HTERT RPE-1 (cell line): ENCODE measurements around the gene RCSD1.

Source experiments
- in situ Hi-C: fragments of 300-500 bp; cut with MboI; formaldehyde crosslinking; loops from 4 replicates; pipeline ENCODE4 v1.14.3; 2020; ENCODE audit warnings: low sequenced_read_pairs

The RCSD1 gene

DNA sequence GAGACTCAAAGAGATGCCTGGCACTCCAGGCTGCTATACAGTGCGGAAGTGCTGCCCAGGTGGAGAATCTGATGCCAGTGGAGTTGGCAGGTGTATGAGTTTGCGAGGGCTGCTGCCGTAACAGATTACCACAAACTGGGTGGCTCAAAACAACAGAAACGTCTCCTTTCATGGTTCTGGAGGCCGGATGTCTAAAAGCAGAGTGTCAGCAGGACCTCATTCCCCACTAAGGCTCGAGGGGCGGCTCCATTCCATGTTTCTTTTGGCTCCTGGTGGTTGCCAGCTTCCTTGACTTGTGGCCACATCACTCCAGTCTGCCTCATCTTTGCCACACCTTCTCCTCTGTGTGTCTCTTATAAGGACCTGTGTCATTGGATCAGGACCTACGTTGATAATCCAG is 10.0 kb downstream of the RCSD1 start:
- in situ Hi-C loops, result no loop called here

DNA sequence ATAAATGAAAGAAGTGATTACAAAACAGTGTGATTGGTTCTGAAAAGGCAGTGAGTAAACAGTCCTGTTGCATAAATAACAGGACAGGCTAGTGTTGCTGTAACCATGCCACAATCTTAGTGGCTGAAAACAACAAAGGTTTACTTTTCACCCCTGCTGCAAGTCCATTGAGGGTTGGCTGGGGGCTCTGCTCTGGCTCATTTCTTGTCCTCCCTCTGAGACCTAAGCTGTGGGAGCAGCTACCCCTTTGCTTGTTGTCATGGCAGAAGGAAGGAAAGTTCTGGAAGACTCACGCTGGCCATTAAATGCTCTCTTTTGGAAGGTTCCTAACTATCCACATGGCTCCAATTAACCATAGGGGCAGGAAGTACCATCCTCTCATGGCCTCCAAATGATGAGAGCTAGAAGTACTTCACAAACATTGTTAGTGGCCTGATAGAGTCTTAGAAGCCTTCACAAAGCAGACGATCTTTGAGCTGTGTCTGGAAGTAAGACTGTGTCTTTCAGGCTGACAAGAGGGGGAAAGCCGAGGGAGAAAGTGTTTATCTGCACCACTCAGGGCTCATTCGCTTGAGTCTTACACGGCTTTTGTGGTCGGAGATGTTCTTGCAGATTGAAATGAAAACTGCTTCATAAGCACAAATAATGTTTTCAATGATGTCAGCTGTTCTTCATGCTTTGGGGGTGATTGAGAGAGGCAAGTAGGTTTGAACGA is 11.9 kb downstream of the RCSD1 start:
- in situ Hi-C loops, result no loop called here

GRCh38 chr1:167642501-167642826 is 12.4 kb downstream of the RCSD1 start:
- in situ Hi-C loops, result no loop called here

GRCh38 chr1:167643441-167643840 is 13.4 kb downstream of the RCSD1 start:
- in situ Hi-C loops, result no loop called here

DNA sequence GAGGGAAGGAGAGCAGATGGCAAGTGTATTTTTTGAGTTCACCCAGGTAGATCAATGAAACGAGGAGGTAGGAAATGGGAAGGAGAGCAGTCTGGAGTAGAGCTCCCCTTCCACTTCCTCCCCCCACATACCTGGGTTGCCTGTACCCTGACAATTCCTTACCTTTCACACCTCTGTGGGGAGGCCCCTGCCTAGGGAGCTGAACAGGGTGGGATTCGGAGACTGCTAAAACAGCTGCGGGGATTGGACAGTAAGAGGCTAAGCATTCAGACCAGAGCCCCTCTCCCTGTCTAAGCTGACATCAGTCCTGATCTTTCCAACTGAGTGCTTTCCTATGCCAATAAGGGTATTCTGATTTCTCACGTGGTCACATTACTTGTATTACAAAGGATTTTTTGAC is 14.5 kb downstream of the RCSD1 start:
- in situ Hi-C loops, result no loop called here

DNA sequence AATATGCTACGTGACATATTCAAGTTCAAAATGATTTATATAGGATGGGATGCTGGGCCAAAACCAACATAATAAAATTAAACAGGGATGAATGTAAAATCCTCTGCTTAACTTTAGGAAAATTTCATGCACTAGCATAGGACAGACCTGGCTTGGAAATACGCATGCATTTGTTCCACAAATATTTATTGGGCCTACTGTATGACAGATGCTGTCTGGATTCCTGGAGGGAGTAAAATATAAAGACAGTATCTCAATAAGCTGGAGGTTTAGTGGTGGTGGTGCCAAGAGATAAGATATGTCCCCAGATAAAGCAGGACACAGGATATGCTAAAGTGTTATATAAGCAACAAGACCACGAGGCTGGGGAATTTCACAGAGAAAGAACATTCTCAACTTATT is 15.1 kb downstream of the RCSD1 start:
- in situ Hi-C loops, result no loop called here

GRCh38 chr1:167645625-167646414 is 15.8 kb downstream of the RCSD1 start:
- in situ Hi-C loops, result no loop called here

DNA sequence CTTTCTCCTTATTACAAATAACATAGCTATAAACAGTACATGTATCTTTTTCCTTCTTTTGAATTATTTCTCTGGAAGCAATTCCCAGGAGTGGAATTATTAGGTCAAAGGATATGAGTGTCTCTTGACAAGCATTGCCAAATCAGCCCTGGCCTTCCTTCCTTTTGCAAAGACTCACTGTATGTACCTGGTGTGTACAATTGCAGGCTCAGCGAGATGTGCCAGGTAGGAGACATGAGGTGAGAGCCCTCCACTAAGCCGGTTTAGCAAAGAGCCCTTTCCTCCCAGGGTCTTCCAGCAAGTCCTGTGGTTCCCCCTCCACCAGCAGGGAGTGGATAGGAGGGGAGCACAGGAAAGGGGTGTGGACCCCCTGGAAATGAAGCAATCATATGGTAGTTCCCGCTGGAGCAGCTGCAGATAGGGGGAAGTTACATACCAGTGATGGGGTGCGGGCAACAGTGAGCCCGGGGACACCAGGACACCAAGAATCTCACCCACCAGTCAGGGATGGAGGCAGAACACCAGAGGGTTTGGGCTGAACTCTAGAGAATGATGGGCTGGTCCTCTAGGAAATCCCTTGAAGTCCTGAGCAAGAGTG is 18.3 kb downstream of the RCSD1 start:
- in situ Hi-C loops, result no loop called here

GRCh38 chr1:167648978-167649744 is 19.1 kb downstream of the RCSD1 start:
- in situ Hi-C loops, result no loop called here

DNA sequence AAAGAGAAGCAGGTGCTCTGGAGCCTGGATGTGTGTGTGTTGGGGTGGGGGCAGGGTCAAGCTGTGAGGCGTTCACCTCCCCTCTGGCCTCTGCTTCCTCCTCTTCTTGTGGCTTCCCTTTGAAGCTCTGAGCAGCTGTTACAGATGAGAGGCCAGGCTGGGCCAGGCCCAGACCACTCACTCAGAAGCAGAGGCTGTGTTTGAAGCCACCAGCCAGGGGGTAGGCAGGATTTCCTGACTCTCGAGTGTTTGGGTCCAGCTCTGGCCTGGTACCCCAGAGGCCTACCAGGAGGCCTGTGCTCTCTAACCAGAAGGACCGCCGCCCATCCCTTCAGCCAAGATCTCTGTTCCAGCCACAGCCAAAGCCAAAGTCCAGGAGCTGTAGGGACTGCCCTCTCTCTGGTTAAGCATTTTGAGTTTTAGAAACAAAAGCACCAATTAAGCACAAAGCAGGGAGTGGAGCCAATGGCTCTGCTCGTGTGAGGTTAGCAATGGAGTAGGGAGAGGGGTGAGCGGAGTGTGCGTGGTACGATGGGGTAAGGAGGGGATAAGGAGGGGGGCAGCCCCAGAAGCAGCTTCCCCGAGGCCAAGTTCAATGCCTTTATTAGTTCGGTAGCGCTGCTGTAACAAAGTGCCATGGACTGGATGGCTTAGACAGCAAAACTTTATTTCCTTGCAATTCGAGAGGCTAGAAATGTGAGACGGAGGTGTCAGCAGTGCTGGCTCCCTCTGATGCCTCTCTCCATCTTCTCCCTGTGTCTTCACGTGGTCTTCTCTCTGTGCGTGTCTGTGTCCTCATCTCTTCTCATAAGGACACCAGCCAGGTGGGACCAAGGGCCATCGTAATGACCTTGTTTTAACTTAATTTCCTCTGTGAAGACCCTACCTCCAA is 20.5 kb downstream of the RCSD1 start:
- in situ Hi-C loops, result no loop called here

GRCh38 chr1:167651161-167651693 is 21.2 kb downstream of the RCSD1 start:
- in situ Hi-C loops, result no loop called here

DNA sequence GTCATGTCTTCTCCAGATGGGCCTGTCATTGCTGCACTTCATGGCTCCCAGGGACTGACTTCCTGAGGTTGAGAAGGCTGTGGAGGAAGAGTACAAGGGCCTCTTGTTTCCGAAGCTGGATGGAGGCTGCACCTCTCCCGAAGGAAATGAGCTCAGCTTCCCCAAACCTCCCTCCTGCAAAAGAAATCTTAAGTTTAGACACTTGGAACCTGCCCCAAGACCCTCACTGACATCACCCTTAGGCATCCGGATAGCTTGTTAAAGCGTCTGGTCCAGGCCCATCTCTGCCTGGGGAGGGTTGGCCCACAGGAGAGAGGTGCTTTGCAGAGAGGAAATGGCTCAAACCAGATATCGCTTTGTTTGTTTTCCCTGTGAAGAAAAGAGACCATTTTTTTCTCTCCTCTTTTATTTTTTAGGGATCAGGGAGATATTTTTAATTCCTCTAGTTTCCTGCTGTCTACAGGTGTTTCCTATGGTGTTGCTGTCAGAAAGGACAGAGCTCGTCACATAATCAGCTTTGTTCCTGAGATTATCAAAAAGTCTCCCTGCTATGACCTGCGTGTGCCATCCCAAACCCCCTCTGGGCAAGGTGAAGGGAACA is 25.0 kb downstream of the RCSD1 start:
- in situ Hi-C loops, result no loop called here

DNA sequence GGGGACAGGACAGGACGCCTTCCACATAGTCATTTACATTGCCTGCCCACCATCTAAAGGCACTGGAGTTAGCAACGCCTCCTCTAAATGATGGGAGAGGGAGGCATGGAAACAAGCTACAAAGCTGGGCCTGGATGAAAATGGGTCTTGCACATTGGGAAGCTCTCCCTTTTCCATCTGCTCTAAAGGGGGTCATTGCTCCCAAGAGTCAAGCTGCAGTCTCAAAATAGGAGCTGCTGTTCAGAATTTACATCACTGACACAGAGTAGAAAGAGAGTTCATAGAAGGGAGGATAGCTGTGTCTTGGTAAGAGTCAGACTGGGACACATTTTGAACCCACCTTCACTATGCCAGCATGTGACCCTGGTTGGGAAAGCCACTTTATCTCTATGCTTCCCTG is 26.6 kb downstream of the RCSD1 start:
- in situ Hi-C loops, result no loop called here

- in situ Hi-C loops, result no loop called here
Measured at GRCh38 chr1:167658574-167659328, 28.7 kb downstream of the RCSD1 start.

GRCh38 chr1:167659450-167659849 is 29.4 kb downstream of the RCSD1 start:
- in situ Hi-C loops, result no loop called here

DNA sequence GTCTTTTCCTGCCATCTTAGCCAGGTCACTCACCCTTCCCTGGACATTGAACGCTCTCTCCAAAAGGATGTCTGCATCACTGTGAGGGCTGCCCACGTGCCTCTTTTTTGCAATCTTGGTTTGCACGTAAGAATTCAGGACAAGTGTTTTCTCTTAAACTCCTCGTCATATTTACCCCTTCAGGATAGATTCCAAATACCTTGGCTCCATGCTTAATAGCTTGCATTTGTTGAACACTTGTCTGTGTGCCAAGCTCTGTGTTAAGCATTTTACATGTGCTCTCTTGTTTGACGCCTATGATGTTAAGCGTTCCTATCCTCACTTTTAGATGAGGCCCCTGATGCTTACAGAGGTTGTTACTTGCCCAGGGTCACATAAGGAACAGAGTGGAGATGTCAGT is 29.8 kb downstream of the RCSD1 start:
- in situ Hi-C loops, result no loop called here

DNA sequence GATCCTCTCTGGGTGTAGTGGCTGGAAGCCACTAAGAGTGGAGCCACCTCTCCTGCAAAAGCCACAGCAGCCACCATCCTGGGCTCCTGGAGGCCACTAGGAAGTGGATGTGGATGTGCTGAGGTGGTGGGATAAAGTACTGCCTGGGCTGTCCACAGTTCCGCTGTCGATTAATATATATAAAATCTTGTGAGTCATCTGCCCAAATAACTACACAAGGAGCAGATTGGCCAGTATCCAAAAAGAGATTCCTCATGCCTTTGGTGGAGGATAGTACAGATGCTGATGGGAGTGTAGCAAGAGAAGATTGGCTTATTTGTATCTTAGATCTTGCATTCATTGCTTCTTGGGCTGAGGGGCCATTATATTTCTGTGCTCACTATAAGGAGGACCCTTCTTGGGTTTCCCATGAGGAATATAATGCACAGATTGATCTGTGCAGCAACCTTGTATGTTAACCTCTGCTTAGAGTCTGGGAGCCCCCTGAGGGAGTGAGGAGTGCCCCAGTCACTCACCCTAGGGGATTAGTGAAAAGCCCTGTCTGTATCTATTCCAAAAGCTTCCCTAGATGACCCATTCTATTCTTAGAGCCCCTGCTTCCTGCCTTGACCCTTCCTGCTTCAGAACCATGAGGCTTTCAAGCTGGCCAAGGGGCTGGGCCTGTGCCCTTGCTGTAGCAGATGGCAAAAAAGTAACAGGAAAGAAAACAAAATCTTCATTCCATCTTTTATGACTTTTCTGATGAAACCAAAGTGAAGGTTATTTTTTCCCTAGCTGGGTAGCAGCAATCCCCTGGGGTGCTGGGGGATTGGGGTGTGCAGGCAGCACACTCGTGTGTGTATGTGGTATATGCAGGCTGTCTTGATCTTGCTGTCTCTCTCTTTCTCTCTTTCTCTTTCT is 31.7 kb downstream of the RCSD1 start:
- in situ Hi-C loops, result no loop called here
